ENCODE measurements around the gene DUSP19. TPM values are rescaled to one million over a fixed set of nuclear protein-coding genes. Genes with fewer than 3 reads are reported as not detected.

Gene DUSP19
- total and polyA plus RNA-seq, 2 of the 13 experiments (the other 11 are each of a cell fraction or from before 2014, with no cell fraction given) = 1.3 to 1.9 TPM

DNA sequence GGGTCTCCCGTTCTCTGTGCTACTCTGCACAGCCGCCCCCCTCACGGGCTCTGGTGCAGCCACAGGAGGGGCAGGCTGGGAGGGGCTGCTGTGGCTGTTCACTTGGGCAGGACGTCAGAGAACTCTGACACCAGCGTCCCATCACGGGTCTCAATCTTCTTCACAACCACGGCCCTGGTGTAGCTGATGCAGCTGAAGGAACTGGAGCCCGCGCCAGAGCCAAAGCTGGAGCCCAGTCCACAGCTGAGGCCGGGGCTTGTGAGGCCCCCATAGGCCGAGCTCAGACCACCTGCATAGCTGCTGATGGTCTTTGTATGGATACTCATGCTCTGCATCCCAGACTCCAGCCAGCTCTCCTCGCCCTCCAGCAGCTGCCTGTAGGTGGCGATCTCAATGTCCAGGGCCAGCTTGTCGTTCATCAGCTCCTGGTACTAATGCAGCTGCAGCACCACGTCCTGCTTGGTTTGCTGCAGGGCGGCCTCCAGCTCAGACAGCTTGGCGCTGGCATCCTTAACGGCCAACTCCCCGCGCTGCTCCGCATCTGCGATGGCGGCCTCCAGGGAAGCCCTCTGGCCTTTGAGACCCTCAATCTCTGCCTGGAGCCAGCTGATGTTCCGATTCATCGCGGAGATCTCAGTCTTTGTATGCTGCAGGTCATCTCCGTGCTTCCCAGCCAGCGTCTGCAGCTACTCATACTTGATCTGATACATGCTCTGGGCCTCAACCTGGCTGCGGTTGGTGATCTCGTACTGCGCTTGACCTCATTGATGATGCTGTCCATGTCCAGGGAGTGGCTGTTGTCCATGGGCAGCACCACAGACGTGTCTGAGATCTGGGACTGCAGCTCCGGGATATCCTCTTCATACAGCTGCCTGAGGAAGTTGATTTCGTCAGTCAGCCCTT lies 7.4 kb upstream of the DUSP19 start (continued):
- TF ChIP-seq, protein P1, sequence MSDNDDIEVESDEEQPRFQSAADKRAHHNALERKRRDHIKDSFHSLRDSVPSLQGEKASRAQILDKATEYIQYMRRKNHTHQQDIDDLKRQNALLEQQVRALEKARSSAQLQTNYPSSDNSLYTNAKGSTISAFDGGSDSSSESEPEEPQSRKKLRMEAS (IDR thresholded peaks at IDR 0.05) = no peak; the same call in 1 of the 2 replicates
- TF ChIP-seq ZNF841 (CRISPR knock-in tag; IDR thresholded peaks at IDR 0.05; ENCODE audit: borderline replicate concordance) (no peak), SMC3 (IDR thresholded peaks at IDR 0.05; ENCODE audit: low read length) (peak; percentile 31; the same call in 1 of the 2 replicates), HNRNPH1 (optimal IDR thresholded peaks at IDR 0.05; ENCODE audit: low read depth, low read length) (no peak), ZNF207 (IDR thresholded peaks at IDR 0.05; ENCODE audit: borderline replicate concordance) (no peak), KLF9 (CRISPR knock-in tag; IDR thresholded peaks at IDR 0.05; ENCODE audit: low read depth) (no peak), ZNF550 (CRISPR knock-in tag; IDR thresholded peaks at IDR 0.05; ENCODE audit: borderline replicate concordance) (no peak), GLI4 (CRISPR knock-in tag; IDR thresholded peaks at IDR 0.05; ENCODE audit: borderline replicate concordance) (0 out of 2 replicates have a peak, but pooled peaks have one; percentile 38), ZNF12 (CRISPR knock-in tag; IDR thresholded peaks at IDR 0.05) (peak; percentile 100), ATAD3A (CRISPR knock-in tag; IDR thresholded peaks at IDR 0.05) (no peak; the same call in 1 of the 2 replicates), PAX8 (CRISPR knock-in tag; IDR thresholded peaks at IDR 0.05; ENCODE audit: borderline replicate concordance) (no peak), LCORL (IDR thresholded peaks at IDR 0.05) (no peak), LCORL (CRISPR knock-in tag; IDR thresholded peaks at IDR 0.05) (no peak), MTF1 (CRISPR knock-in tag; IDR thresholded peaks at IDR 0.05) (no peak), ZNF225 (CRISPR knock-in tag; IDR thresholded peaks at IDR 0.05) (no peak; the same call in 1 of the 2 replicates), XBP1 (CRISPR knock-in tag; IDR thresholded peaks at IDR 0.05) (no peak), ZNF569 (CRISPR knock-in tag; IDR thresholded peaks at IDR 0.05; ENCODE audit: borderline replicate concordance) (no peak), ZSCAN22 (CRISPR knock-in tag; IDR thresholded peaks at IDR 0.05) (no peak), ZNF816 (CRISPR knock-in tag; IDR thresholded peaks at IDR 0.05; ENCODE audit: borderline replicate concordance) (no peak), ZBTB42 (CRISPR knock-in tag; IDR thresholded peaks at IDR 0.05) (no peak), KDM2A (CRISPR knock-in tag; IDR thresholded peaks at IDR 0.05; ENCODE audit: borderline replicate concordance, low read depth) (peak; percentile 77)
- TF ChIP-seq, protein P2, sequence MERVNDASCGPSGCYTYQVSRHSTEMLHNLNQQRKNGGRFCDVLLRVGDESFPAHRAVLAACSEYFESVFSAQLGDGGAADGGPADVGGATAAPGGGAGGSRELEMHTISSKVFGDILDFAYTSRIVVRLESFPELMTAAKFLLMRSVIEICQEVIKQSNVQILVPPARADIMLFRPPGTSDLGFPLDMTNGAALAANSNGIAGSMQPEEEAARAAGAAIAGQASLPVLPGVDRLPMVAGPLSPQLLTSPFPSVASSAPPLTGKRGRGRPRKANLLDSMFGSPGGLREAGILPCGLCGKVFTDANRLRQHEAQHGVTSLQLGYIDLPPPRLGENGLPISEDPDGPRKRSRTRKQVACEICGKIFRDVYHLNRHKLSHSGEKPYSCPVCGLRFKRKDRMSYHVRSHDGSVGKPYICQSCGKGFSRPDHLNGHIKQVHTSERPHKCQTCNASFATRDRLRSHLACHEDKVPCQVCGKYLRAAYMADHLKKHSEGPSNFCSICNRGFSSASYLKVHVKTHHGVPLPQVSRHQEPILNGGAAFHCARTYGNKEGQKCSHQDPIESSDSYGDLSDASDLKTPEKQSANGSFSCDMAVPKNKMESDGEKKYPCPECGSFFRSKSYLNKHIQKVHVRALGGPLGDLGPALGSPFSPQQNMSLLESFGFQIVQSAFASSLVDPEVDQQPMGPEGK (CRISPR knock-in tag; IDR thresholded peaks at IDR 0.05) = 0 out of 2 replicates have a peak, but pooled peaks have one; percentile 14
- TF ChIP-seq, protein P3, sequence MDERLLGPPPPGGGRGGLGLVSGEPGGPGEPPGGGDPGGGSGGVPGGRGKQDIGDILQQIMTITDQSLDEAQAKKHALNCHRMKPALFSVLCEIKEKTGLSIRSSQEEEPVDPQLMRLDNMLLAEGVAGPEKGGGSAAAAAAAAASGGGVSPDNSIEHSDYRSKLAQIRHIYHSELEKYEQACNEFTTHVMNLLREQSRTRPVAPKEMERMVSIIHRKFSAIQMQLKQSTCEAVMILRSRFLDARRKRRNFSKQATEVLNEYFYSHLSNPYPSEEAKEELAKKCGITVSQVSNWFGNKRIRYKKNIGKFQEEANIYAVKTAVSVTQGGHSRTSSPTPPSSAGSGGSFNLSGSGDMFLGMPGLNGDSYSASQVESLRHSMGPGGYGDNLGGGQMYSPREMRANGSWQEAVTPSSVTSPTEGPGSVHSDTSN (CRISPR knock-in tag; IDR thresholded peaks at IDR 0.05) = no peak
- TF ChIP-seq, protein P4, sequence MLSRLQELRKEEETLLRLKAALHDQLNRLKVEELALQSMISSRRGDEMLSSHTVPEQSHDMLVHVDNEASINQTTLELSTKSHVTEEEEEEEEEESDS (CRISPR knock-in tag; IDR thresholded peaks at IDR 0.05; ENCODE audit: borderline replicate concordance) = no peak
- TF ChIP-seq, protein P5, sequence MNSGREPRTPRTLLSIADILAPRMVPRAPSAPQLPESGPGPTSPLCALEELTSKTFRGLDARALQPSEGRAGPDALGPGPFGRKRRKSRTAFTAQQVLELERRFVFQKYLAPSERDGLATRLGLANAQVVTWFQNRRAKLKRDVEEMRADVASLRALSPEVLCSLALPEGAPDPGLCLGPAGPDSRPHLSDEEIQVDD (CRISPR knock-in tag; IDR thresholded peaks at IDR 0.05; ENCODE audit: borderline replicate concordance) = no peak
- TF ChIP-seq, protein P6, sequence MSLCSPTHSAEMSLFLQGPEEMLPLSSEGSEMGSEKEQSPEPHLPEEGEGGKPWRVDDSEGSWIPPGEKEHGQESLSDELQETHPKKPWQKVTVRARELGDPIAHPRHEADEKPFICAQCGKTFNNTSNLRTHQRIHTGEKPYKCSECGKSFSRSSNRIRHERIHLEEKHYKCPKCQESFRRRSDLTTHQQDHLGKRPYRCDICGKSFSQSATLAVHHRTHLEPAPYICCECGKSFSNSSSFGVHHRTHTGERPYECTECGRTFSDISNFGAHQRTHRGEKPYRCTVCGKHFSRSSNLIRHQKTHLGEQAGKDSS (CRISPR knock-in tag; IDR thresholded peaks at IDR 0.05; ENCODE audit: borderline replicate concordance, low read depth) = peak; percentile 33; the same call in 1 of the 2 replicates
